ENCODE data around the gene MATR3.

GRCh38 chr5:139374909-139375308 lies 81.4 kb downstream of the MATR3 start:
- TF ChIP-seq CTCF (IDR thresholded peaks at IDR 0.05) (no peak), POLR2A (IDR thresholded peaks at IDR 0.05) (no peak)

Measured in uterus (tissue), 2 donors.